SK-N-SH treated with all-trans-retinoic acid at 6 μM for 48 hours (cell line): Measurements from ENCODE around the gene CYP2S1.

Experiments used
- ATAC-seq: fragments of 200-7000 bp; cut with Tn5 transposase; 3 replicates; pipeline ENCODE4 v1.9.1; 2020; ENCODE audit warnings: mild to moderate bottlenecking, moderate library complexity
- ARNTL ChIP-seq: fragments of 450-650 bp; formaldehyde crosslinking; IDR thresholded peaks from 2 replicates; pipeline ENCODE4 v1.5.0; 2020; ENCODE audit warnings: low read depth, mild to moderate bottlenecking, moderate library complexity, borderline replicate concordance
- BACH2 ChIP-seq: fragments of 250-450 bp; sonication (Bioruptor Pico); IDR thresholded peaks from 2 replicates; pipeline ENCODE4 v1.9.0; 2021; ENCODE audit warnings: mild to moderate bottlenecking, borderline replicate concordance
- CREB5 ChIP-seq: fragments of 250-450 bp; sonication (Bioruptor Pico); IDR thresholded peaks from 2 replicates; pipeline ENCODE4 v1.5.1; 2020; ENCODE audit warnings: low read depth, mild to moderate bottlenecking, moderate library complexity
- CSDC2 ChIP-seq: fragments of 250-450 bp; sonication (Bioruptor Pico); IDR thresholded peaks from 2 replicates; pipeline ENCODE4 v1.5.0; 2020; ENCODE audit warnings: mild to moderate bottlenecking, moderate library complexity
- CSRNP3 ChIP-seq: fragments of 250-450 bp; sonication (Bioruptor Pico); IDR thresholded peaks from 2 replicates; pipeline ENCODE4 v1.5.1; 2021; ENCODE audit warnings: mild to moderate bottlenecking, moderate library complexity
- ESRRG ChIP-seq: fragments of 250-450 bp; sonication (Bioruptor Pico); IDR thresholded peaks from 2 replicates; pipeline ENCODE4 v1.6.1; 2021; ENCODE audit warnings: mild to moderate bottlenecking
- GLIS3 ChIP-seq: fragments of 250-450 bp; sonication (Bioruptor Pico); IDR thresholded peaks from 2 replicates; pipeline ENCODE4 v1.5.0; 2020; ENCODE audit warnings: mild to moderate bottlenecking, moderate library complexity
- ISL1 ChIP-seq: fragments of 250-450 bp; sonication (Bioruptor Pico); IDR thresholded peaks from 2 replicates; pipeline ENCODE4 v2.1.2; 2022; ENCODE audit warnings: mild to moderate bottlenecking, moderate library complexity
- OSR1 ChIP-seq: fragments of 250-450 bp; sonication (Bioruptor Pico); IDR thresholded peaks from 2 replicates; pipeline ENCODE4 v1.8.0; 2022; ENCODE audit warnings: moderate library complexity, mild to moderate bottlenecking, inconsistent platforms
- PATZ1 ChIP-seq: fragments of 250-450 bp; sonication (Bioruptor Pico); IDR thresholded peaks from 2 replicates; pipeline ENCODE4 v1.8.0; 2020; ENCODE audit warnings: mild to moderate bottlenecking, moderate library complexity, borderline replicate concordance
- POU6F1 ChIP-seq: fragments of 250-450 bp; sonication (Bioruptor Pico); IDR thresholded peaks from 2 replicates; pipeline ENCODE4 v1.8.0; 2021; ENCODE audit warnings: low read depth, mild to moderate bottlenecking, moderate library complexity, borderline replicate concordance
- PPARA ChIP-seq: fragments of 250-450 bp; sonication (Bioruptor Pico); IDR thresholded peaks from 2 replicates; pipeline ENCODE4 v1.5.0; 2020; ENCODE audit warnings: mild to moderate bottlenecking, borderline replicate concordance
- RARB ChIP-seq: fragments of 250-450 bp; sonication (Bioruptor Pico); IDR thresholded peaks from 2 replicates; pipeline ENCODE4 v1.8.0; 2021; ENCODE audit warnings: mild to moderate bottlenecking, moderate library complexity
- SNAI2 ChIP-seq: fragments of 250-450 bp; sonication (Bioruptor Pico); IDR thresholded peaks from 2 replicates; pipeline ENCODE4 v1.5.0; 2020; ENCODE audit warnings: mild to moderate bottlenecking, moderate library complexity
- TCF4 ChIP-seq: fragments of 250-450 bp; sonication (Bioruptor Pico); IDR thresholded peaks from 2 replicates; pipeline ENCODE4 v1.8.0; 2021; ENCODE audit warnings: mild to moderate bottlenecking, moderate library complexity, borderline replicate concordance
- ZC3H10 ChIP-seq: fragments of 250-450 bp; sonication (Bioruptor Pico); IDR thresholded peaks from 2 replicates; pipeline ENCODE4 v1.5.1; 2021; ENCODE audit warnings: mild to moderate bottlenecking, moderate library complexity
- ZFP30 ChIP-seq: fragments of 450-650 bp; formaldehyde crosslinking; IDR thresholded peaks from 2 replicates; pipeline ENCODE4 v1.5.0; 2022; ENCODE audit warnings: mild to moderate bottlenecking, moderate library complexity
- ZNF70 ChIP-seq: fragments of 450-650 bp; formaldehyde crosslinking; IDR thresholded peaks from 2 replicates; pipeline ENCODE4 v1.5.0; 2020; ENCODE audit warnings: mild to moderate bottlenecking, moderate library complexity
- TF ChIP-seq, protein P1 (sequence below): fragments of 250-450 bp; sonication (Bioruptor Pico); IDR thresholded peaks from 2 replicates; pipeline ENCODE4 v1.5.0; 2020; ENCODE audit warnings: mild to moderate bottlenecking, moderate library complexity

Gene CYP2S1

GRCh38 chr19:41244117-41244516 is 51.1 kb downstream of the CYP2S1 start:
- TF ChIP-seq ARNTL (CRISPR knock-in tag), result no peak
- no peak for TF ChIP-seq POU6F1 (CRISPR knock-in tag)
- TF ChIP-seq ZNF70 (CRISPR knock-in tag), result no peak
- ATAC-seq, result no peak

GRCh38 chr19:41245843-41246242 is 52.8 kb downstream of the CYP2S1 start:
- TF ChIP-seq ISL1 (no peak), POU6F1 (CRISPR knock-in tag) (no peak), ZNF70 (CRISPR knock-in tag) (no peak), ARNTL (CRISPR knock-in tag) (no peak), ZFP30 (CRISPR knock-in tag) (no peak), PATZ1 (CRISPR knock-in tag) (no peak), PPARA (no peak), OSR1 (CRISPR knock-in tag) (no peak), CSDC2 (CRISPR knock-in tag) (no peak), SNAI2 (CRISPR knock-in tag) (no peak), CSRNP3 (no peak), BACH2 (CRISPR knock-in tag) (no peak)
- TF ChIP-seq, protein P1, sequence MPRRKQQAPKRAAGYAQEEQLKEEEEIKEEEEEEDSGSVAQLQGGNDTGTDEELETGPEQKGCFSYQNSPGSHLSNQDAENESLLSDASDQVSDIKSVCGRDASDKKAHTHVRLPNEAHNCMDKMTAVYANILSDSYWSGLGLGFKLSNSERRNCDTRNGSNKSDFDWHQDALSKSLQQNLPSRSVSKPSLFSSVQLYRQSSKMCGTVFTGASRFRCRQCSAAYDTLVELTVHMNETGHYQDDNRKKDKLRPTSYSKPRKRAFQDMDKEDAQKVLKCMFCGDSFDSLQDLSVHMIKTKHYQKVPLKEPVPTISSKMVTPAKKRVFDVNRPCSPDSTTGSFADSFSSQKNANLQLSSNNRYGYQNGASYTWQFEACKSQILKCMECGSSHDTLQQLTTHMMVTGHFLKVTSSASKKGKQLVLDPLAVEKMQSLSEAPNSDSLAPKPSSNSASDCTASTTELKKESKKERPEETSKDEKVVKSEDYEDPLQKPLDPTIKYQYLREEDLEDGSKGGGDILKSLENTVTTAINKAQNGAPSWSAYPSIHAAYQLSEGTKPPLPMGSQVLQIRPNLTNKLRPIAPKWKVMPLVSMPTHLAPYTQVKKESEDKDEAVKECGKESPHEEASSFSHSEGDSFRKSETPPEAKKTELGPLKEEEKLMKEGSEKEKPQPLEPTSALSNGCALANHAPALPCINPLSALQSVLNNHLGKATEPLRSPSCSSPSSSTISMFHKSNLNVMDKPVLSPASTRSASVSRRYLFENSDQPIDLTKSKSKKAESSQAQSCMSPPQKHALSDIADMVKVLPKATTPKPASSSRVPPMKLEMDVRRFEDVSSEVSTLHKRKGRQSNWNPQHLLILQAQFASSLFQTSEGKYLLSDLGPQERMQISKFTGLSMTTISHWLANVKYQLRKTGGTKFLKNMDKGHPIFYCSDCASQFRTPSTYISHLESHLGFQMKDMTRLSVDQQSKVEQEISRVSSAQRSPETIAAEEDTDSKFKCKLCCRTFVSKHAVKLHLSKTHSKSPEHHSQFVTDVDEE (CRISPR knock-in tag), result no peak
- no peak for ATAC-seq

- TF ChIP-seq CREB5, result no peak
- TF ChIP-seq TCF4 (CRISPR knock-in tag), result no peak
- TF ChIP-seq ZC3H10, result no peak
- TF ChIP-seq SNAI2 (CRISPR knock-in tag), result no peak
- no peak for TF ChIP-seq ESRRG
- no peak for TF ChIP-seq GLIS3 (CRISPR knock-in tag)
- no peak for TF ChIP-seq PATZ1 (CRISPR knock-in tag)
- TF ChIP-seq CSRNP3, result no peak
- no peak for TF ChIP-seq BACH2 (CRISPR knock-in tag)
- no peak for TF ChIP-seq ARNTL (CRISPR knock-in tag)
- TF ChIP-seq PPARA, result no peak
- no peak for TF ChIP-seq ZFP30 (CRISPR knock-in tag)
- TF ChIP-seq RARB, result no peak
- no peak for TF ChIP-seq CSDC2 (CRISPR knock-in tag)
- ATAC-seq, result peak; percentile 35; the same call in 2 of the 3 replicates
These were observed 55.9 kb downstream of the CYP2S1 start for GRCh38 chr19:41248895-41249294.
